DOHH2 (cell line): ENCODE results near the gene PIAS1.

ENCODE experiments used
- H3F3A ChIP-seq: fragments of 200-600 bp; sonication (generic), shearing (Covaris generic); 2 replicates; pipeline ENCODE4 v1.6.0; 2016; ENCODE audit warnings: antibody characterized with exemption, mild to moderate bottlenecking; ENCODE audit not compliant: control insufficient read depth, insufficient read depth
- H3K27ac ChIP-seq: fragments of 200-600 bp; sonication (generic); 2 replicates; pipeline ENCODE4 v1.5.1; 2014; ENCODE audit warnings: low read depth, mild to moderate bottlenecking, low read length, moderate library complexity
- H3K27me3 ChIP-seq: fragments of 200-600 bp; sonication (generic); 2 replicates; pipeline ENCODE4 v1.6.1; 2014; ENCODE audit warnings: mild to moderate bottlenecking, low read length, mixed read lengths; ENCODE audit not compliant: control insufficient read depth
- H3K36me3 ChIP-seq: fragments of 200-600 bp; sonication (generic); 2 replicates; pipeline ENCODE4 v1.6.1; 2014; ENCODE audit warnings: mild to moderate bottlenecking, low read length, moderate library complexity, mixed read lengths; ENCODE audit not compliant: control insufficient read depth
- H3K4me1 ChIP-seq: fragments of 200-600 bp; sonication (generic); 2 replicates; pipeline ENCODE4 v1.6.1; 2014; ENCODE audit warnings: mild to moderate bottlenecking, low read length, mixed read lengths; ENCODE audit not compliant: control insufficient read depth
- H3K4me2 ChIP-seq: fragments of 200-600 bp; sonication (generic); 2 replicates; pipeline ENCODE4 v1.6.0; 2014; ENCODE audit warnings: mild to moderate bottlenecking, low read length, moderate library complexity
- H3K4me3 ChIP-seq: fragments of 200-600 bp; sonication (generic); 2 replicates; pipeline ENCODE4 v1.5.1; 2014; ENCODE audit warnings: mild to moderate bottlenecking, low read length, mixed read lengths
- H3K79me2 ChIP-seq: fragments of 200-600 bp; sonication (generic); 2 replicates; pipeline ENCODE4 v1.6.1; 2014; ENCODE audit warnings: mild to moderate bottlenecking, low read length, mixed read lengths; ENCODE audit not compliant: control insufficient read depth
- H3K9me2 ChIP-seq: fragments of 200-600 bp; sonication (generic); replicated peaks from 2 replicates; pipeline ENCODE4 v1.6.1; 2014; ENCODE audit warnings: mild to moderate bottlenecking, low read length, mixed read lengths; ENCODE audit not compliant: control insufficient read depth
- H3K9me3 ChIP-seq: fragments of 200-600 bp; sonication (generic); 2 replicates; pipeline ENCODE4 v1.6.1; 2014; ENCODE audit warnings: antibody characterized with exemption, low read length, mixed read lengths; ENCODE audit not compliant: control insufficient read depth, insufficient read depth
- H4K20me1 ChIP-seq: fragments of 200-600 bp; sonication (generic); 2 replicates; pipeline ENCODE4 v1.6.0; 2014; ENCODE audit warnings: low read depth, mild to moderate bottlenecking, antibody characterized with exemption, low read length, moderate library complexity; ENCODE audit not compliant: control insufficient read depth, insufficient read depth
- CTCF ChIP-seq: fragments of 200-600 bp; sonication (generic); IDR thresholded peaks from one replicate; pipeline ENCODE4 v1.5.1; 2014; ENCODE audit warnings: antibody characterized with exemption, mild to moderate bottlenecking, low read depth, low read length; ENCODE audit not compliant: poor library complexity, severe bottlenecking
- EZH2phosphoT487 ChIP-seq: fragments of 200-600 bp; sonication (generic); IDR thresholded peaks from 2 replicates; pipeline ENCODE4 v1.6.1; 2017; ENCODE audit warnings: borderline replicate concordance, mild to moderate bottlenecking, antibody characterized with exemption, low read length, moderate library complexity, mixed read lengths

The PIAS1 gene

DNA sequence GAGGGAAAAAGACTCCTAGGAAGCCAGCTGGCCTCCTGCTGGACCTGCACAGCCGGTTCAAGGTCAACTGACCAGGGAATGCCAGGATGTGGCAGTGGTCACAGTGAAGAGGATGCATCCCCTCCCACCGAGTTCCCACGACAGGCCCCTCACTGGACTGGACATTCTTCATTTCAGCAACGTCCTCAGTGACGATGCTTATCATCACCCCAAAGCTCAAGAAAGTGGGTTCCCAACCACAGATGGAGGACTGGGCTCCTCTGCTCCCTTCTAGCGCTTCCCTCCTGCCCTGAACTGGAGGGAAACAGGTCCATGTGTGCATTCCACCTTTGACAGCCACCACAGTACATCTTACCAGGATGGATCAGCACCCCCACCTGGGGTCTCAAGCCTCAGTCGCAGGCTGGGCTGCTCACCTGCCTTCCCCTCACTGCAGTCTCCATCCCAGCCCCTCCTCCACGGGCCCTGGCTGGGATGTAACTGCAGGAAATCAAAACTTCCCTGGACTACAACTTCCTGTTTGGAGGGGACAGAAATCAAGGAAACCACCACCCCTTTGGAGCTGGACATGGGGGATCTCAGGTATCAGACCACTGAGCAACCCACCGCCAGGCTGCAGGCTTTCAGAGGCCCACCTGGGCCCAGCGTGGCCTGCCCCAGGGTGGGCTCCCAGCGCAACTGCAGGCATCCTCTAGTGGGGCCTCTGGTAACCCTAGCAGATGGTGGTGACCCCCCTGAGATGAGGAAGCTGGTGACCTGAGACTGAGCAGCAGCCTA is 143.7 kb downstream of the PIAS1 start:
- Histone ChIP-seq H3K27ac (no peak overlapping the region), H3K27me3 (no peaks in the 10 kb centered on the region), H3K4me1 (no peaks in the 10 kb centered on the region), H3F3A (no peaks in the 10 kb centered on the region; the same call in 1 of the 2 replicates), H3K9me2 (no peaks in the 10 kb centered on the region), H4K20me1 (no peaks in the 10 kb centered on the region), H3K4me3 (no peak overlapping the region), H3K79me2 (no peaks in the 10 kb centered on the region), H3K36me3 (peaks cover 13% of the 10 kb centered on the region), H3K4me2 (no peak overlapping the region), H3K9me3 (no peaks in the 10 kb centered on the region)
- no peak for TF ChIP-seq CTCF
- TF ChIP-seq EZH2phosphoT487: no peak

GRCh38 chr15:68199340-68199739 is 145.2 kb downstream of the PIAS1 start:
- Histone ChIP-seq H3K27me3 (no peaks in the 10 kb centered on the region), H3K27ac (no peak overlapping the region), H3K9me2 (no peaks in the 10 kb centered on the region), H3K4me2 (no peak overlapping the region), H3K36me3 (no peaks in the 10 kb centered on the region), H3K9me3 (no peaks in the 10 kb centered on the region), H3F3A (no peaks in the 10 kb centered on the region; the same call in 1 of the 2 replicates), H4K20me1 (no peaks in the 10 kb centered on the region), H3K4me3 (no peak overlapping the region), H3K79me2 (no peaks in the 10 kb centered on the region), H3K4me1 (no peaks in the 10 kb centered on the region)
- TF ChIP-seq CTCF: no peak
- TF ChIP-seq EZH2phosphoT487: no peak

GRCh38 chr15:68200016-68200861 is 146.1 kb downstream of the PIAS1 start:
- Histone ChIP-seq H3K9me3 (no peaks in the 10 kb centered on the region), H3F3A (no peaks in the 10 kb centered on the region; the same call in 1 of the 2 replicates), H3K4me1 (no peaks in the 10 kb centered on the region), H3K4me3 (no peak overlapping the region), H3K9me2 (no peaks in the 10 kb centered on the region), H3K4me2 (no peak overlapping the region), H4K20me1 (no peaks in the 10 kb centered on the region), H3K79me2 (no peaks in the 10 kb centered on the region), H3K27ac (no peak overlapping the region), H3K36me3 (no peaks in the 10 kb centered on the region), H3K27me3 (no peaks in the 10 kb centered on the region)
- no peak for TF ChIP-seq EZH2phosphoT487
- TF ChIP-seq CTCF: no peak
